ENCODE results near the gene FARSA. TPM values are rescaled to one million over a fixed set of nuclear protein-coding genes. Genes with fewer than 3 reads are reported as not detected.
"Not testable (repeated sequence)": the region's sequence is repeated elsewhere in the genome, so short reads cannot be mapped to it uniquely, and the experiment has no call there.

FARSA gene
- total and polyA plus RNA-seq, 2 of the 13 experiments (the other 11 are each of a cell fraction or from before 2014, with no cell fraction given), result 25.9 to 72.0 TPM

GRCh38 chr19:12952050-12952449, 18.5 kb upstream of the FARSA start:
- H3K9me3 ChIP-seq (ENCODE audit: low read length); H4K20me1 ChIP-seq (ENCODE audit: insufficient read depth, low read length); BruUV-seq (replicated peaks); H3K4me3 ChIP-seq (replicated peaks in 1 of 3; ENCODE audit: insufficient read depth in 1 of 3, low read depth in 2 of 3, low read length in 3 of 3); intact Hi-C loops (cut with micrococcal nuclease; ENCODE audit: unreplicated experiment); ATAC-seq; FAIRE-seq; H3K9ac ChIP-seq (ENCODE audit: insufficient read depth, low read depth, low read length); H2AFZ ChIP-seq (ENCODE audit: low read length); in situ Hi-C loops (cut with HindIII; ENCODE audit: extremely low pct_ligation_motif_present, low pct_unique_long_range_greater_than_20kb); DNase-seq (ENCODE audit: low spot score); CTCF ChIA-PET (ENCODE audit: low intra/inter-chr PET ratio, low total read pairs); H3K27me3 ChIP-seq (ENCODE audit: control insufficient read depth in 1 of 2, insufficient read depth in 2 of 2, low read length in 2 of 2); POLR2A ChIA-PET; H3K4me2 ChIP-seq (ENCODE audit: low read depth, low read length); H3K27ac ChIP-seq (ENCODE audit: extremely low read length, insufficient read depth, low read length): not testable (repeated sequence)
- peak; percentile 62; the same call in 1 of the 2 replicates for TF ChIP-seq ZNF121 (CRISPR knock-in tag; IDR thresholded peaks at IDR 0.05)
- WGBS (ENCODE audit: low lambda C conversion rate), result 97% methylated on average over 5 of the region's 6 CpGs
- peaks cover 34 to 56% of the 10 kb centered on the region in 2 experiments; a peak in 4 of 5 replicates for H3K36me3 ChIP-seq (replicated peaks in 1 of 2; ENCODE audit: control insufficient read depth in 1 of 2, insufficient read depth in 2 of 2, low read length in 2 of 2)
- peaks cover 30% of the 10 kb centered on the region for H3K79me2 ChIP-seq (ENCODE audit: insufficient read depth, low read length)
- peaks cover 32% of the 10 kb centered on the region for H3K4me1 ChIP-seq (ENCODE audit: insufficient read depth, low read length)

GRCh38 chr19:12949363-12950283, 16.1 kb upstream of the FARSA start:
- H2AFZ ChIP-seq (ENCODE audit: low read length), result no peak overlapping the region
- peaks cover 34 to 58% of the 10 kb centered on the region in 2 experiments; a peak in 4 of 5 replicates for H3K36me3 ChIP-seq (replicated peaks in 1 of 2; ENCODE audit: control insufficient read depth in 1 of 2, insufficient read depth in 2 of 2, low read length in 2 of 2)
- no peak for FAIRE-seq
- H3K9me3 ChIP-seq (ENCODE audit: low read length), result no peaks in the 10 kb centered on the region
- in situ Hi-C loops (cut with HindIII; ENCODE audit: extremely low pct_ligation_motif_present, low pct_unique_long_range_greater_than_20kb), result no loop called here
- H3K4me2 ChIP-seq (ENCODE audit: low read depth, low read length), result no peak overlapping the region
- no peak for DNase-seq (ENCODE audit: low spot score)
- no peak overlapping the region for H3K27ac ChIP-seq (ENCODE audit: extremely low read length, insufficient read depth, low read length)
- CTCF ChIA-PET (ENCODE audit: low intra/inter-chr PET ratio, low total read pairs), result no interaction called here
- ATAC-seq, result no peak
- BruUV-seq (replicated peaks), result no TSS peak
- no peaks in the 10 kb centered on the region; a peak in 1 of 5 replicates for H3K27me3 ChIP-seq (ENCODE audit: control insufficient read depth in 1 of 2, insufficient read depth in 2 of 2, low read length in 2 of 2)
- TF ChIP-seq HMG20A (CRISPR knock-in tag; IDR thresholded peaks at IDR 0.05; ENCODE audit: borderline replicate concordance) (no peak), RBM22 (optimal IDR thresholded peaks at IDR 0.05; ENCODE audit: low read length) (peak; percentile 55)
- H3K9ac ChIP-seq (ENCODE audit: insufficient read depth, low read depth, low read length), result no peak overlapping the region
- no peaks in the 10 kb centered on the region; the same call in 1 of the 2 replicates for H4K20me1 ChIP-seq (ENCODE audit: insufficient read depth, low read length)
- H3K4me3 ChIP-seq (replicated peaks in 1 of 3; ENCODE audit: insufficient read depth in 1 of 3, low read depth in 2 of 3, low read length in 3 of 3), result no peak overlapping the region
- intact Hi-C loops (cut with micrococcal nuclease; ENCODE audit: unreplicated experiment), result no loop called here
- peaks cover 20% of the 10 kb centered on the region for H3K79me2 ChIP-seq (ENCODE audit: insufficient read depth, low read length)
- H3K4me1 ChIP-seq (ENCODE audit: insufficient read depth, low read length), result peaks cover 24% of the 10 kb centered on the region
- POLR2A ChIA-PET, result no interaction called here
- WGBS (ENCODE audit: low lambda C conversion rate), result 98% methylated on average over 15 of the region's 16 CpGs

Measured in HepG2 (cell line).